Astrocyte (in vitro differentiated cells and primary cell): ENCODE measurements around the gene TIGD1.
"Not testable (repeated sequence)": the region's sequence is repeated elsewhere in the genome, so short reads cannot be mapped to it uniquely, and the experiment has no call there.

Experiments
- EZH2 ChIP-seq: IDR thresholded peaks from 2 replicates; pipeline ENCODE4 v1.6.1; 2012; ENCODE audit warnings: mild to moderate bottlenecking, low read length, inconsistent platforms; ENCODE audit not compliant: insufficient read depth
- TF ChIP-seq, protein P1 (sequence below): IDR thresholded peaks from 2 replicates; pipeline ENCODE4 v1.5.1; 2011; ENCODE audit warnings: low read depth, mild to moderate bottlenecking, inconsistent platforms, low read length, moderate library complexity; ENCODE audit not compliant: insufficient read depth

GRCh38 chr2:232570481-232570880, 20.1 kb upstream of the TIGD1 start:
- TF ChIP-seq EZH2: not testable (repeated sequence)
- TF ChIP-seq, protein P1, sequence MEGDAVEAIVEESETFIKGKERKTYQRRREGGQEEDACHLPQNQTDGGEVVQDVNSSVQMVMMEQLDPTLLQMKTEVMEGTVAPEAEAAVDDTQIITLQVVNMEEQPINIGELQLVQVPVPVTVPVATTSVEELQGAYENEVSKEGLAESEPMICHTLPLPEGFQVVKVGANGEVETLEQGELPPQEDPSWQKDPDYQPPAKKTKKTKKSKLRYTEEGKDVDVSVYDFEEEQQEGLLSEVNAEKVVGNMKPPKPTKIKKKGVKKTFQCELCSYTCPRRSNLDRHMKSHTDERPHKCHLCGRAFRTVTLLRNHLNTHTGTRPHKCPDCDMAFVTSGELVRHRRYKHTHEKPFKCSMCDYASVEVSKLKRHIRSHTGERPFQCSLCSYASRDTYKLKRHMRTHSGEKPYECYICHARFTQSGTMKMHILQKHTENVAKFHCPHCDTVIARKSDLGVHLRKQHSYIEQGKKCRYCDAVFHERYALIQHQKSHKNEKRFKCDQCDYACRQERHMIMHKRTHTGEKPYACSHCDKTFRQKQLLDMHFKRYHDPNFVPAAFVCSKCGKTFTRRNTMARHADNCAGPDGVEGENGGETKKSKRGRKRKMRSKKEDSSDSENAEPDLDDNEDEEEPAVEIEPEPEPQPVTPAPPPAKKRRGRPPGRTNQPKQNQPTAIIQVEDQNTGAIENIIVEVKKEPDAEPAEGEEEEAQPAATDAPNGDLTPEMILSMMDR: not testable (repeated sequence)
